ENCODE data around the gene ARHGAP12.

The ARHGAP12 gene

DNA sequence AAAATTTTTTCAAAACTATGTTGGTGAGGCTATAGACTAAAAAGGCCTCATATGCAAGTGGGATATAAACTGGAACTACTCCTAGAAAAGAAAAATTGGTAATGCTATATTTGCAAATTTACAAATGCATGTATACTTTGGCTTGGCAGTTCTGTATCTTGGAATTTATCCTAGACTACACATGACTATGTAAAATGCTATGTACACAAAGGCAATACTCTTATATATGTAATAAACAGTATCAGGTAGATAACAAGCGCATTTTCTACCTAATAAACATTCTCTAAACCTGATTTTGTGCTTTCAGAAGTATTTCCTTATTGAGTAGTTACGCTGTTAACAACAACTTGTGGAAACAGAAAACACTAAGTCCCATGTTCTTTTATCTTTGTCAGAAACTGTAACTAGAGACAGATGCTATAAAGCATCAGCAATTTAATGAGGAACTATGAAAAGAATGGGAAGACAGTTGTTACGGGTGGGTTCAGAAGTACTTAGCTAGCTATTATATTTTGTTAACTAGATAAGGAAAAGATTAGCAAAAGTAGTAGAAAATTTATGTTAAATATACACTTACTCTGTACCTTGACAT lies 107.8 kb downstream of the ARHGAP12 start:
- DNase-seq, result no peak
- Histone ChIP-seq H3K27me3 (replicated peaks) (no peaks in the 10 kb centered on the region), H3K4me3 (ENCODE audit: low read depth, low read length) (no peak overlapping the region), H3K27ac (no peak overlapping the region), H3K36me3 (replicated peaks) (no peaks in the 10 kb centered on the region)
- TF ChIP-seq, protein P1, sequence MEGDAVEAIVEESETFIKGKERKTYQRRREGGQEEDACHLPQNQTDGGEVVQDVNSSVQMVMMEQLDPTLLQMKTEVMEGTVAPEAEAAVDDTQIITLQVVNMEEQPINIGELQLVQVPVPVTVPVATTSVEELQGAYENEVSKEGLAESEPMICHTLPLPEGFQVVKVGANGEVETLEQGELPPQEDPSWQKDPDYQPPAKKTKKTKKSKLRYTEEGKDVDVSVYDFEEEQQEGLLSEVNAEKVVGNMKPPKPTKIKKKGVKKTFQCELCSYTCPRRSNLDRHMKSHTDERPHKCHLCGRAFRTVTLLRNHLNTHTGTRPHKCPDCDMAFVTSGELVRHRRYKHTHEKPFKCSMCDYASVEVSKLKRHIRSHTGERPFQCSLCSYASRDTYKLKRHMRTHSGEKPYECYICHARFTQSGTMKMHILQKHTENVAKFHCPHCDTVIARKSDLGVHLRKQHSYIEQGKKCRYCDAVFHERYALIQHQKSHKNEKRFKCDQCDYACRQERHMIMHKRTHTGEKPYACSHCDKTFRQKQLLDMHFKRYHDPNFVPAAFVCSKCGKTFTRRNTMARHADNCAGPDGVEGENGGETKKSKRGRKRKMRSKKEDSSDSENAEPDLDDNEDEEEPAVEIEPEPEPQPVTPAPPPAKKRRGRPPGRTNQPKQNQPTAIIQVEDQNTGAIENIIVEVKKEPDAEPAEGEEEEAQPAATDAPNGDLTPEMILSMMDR (IDR thresholded peaks at IDR 0.05; ENCODE audit: low read depth, low read length, missing control alignments), result no peak
- in situ Hi-C loops (cut with HindIII; ENCODE audit: low pct_ligation_motif_present, low sequenced_read_pairs), result no loop called here

DNA sequence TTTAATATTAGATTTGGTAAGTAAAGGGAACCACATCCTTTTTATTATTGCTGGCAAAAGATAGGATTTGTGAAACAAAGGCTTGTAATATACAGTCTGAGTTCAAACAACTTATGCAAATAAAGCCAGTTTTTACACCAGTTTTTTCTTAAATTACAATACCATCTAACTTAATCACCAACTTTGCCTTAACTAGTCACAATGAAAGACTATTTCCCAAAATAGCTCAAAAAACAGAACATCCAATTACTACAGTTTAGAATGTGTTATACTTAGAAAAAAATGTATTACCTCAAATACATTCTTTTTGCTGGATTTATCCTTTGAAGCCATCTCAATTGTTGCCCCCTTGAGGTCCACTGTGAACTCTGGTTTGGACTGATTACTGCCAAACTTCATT lies 108.5 kb downstream of the ARHGAP12 start:
- H3K36me3 ChIP-seq (replicated peaks), result no peaks in the 10 kb centered on the region
- no peak for DNase-seq
- TF ChIP-seq, protein P1 (IDR thresholded peaks at IDR 0.05; ENCODE audit: low read depth, low read length, missing control alignments), result no peak
- H3K4me3 ChIP-seq (ENCODE audit: low read depth, low read length), result no peak overlapping the region
- no peaks in the 10 kb centered on the region for H3K27me3 ChIP-seq (replicated peaks)
- no peak overlapping the region for H3K27ac ChIP-seq
- in situ Hi-C loops (cut with HindIII; ENCODE audit: low pct_ligation_motif_present, low sequenced_read_pairs), result no loop called here

DNA sequence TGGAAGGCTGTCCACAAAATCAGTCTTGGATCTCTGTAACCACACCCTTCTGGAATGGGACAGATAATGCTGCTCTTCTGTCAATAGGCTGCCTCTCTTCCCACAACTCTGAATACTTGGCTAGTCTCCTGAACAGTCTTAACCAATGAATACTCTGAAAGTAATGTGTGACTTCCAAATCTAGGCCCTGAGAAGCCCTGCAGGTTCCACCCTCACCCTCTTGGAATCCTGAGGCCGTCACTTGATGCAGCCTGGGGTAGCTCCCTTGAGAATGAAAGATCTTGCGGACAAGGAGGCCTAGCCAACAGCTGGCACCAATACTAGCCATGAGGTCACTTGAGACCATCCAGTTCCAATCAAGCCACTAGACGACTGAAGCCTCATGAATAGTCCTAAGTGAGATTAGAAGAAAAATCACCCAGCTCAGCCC lies 109.2 kb downstream of the ARHGAP12 start:
- peak; percentile 5 for DNase-seq
- TF ChIP-seq, protein P1 (IDR thresholded peaks at IDR 0.05; ENCODE audit: low read depth, low read length, missing control alignments), result no peak
- H3K36me3 ChIP-seq (replicated peaks), result no peaks in the 10 kb centered on the region
- H3K4me3 ChIP-seq (ENCODE audit: low read depth, low read length), result no peak overlapping the region
- no peak overlapping the region for H3K27ac ChIP-seq
- no peaks in the 10 kb centered on the region for H3K27me3 ChIP-seq (replicated peaks)
- in situ Hi-C loops (cut with HindIII; ENCODE audit: low pct_ligation_motif_present, low sequenced_read_pairs), result no loop called here

DNA sequence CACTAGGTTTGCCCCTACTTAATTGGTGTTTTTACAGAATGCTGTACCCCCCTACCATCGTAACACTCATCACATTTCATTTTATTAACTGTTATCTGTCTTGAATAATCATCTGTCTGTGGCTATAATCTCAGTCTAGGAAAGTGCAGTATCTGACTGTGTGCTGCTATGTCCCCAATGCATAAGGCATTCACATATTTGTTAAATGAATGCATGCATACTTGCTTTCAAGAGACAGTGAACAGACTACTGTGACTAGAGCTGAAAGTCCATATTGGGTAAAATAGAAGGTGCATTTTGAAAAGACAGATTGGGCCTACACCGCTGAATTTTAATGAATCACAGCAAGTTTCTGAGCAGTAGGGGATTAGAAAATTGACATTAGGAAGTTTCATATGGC lies 112.3 kb downstream of the ARHGAP12 start:
- H3K27ac ChIP-seq, result peak overlapping the region; percentile 14
- no peak overlapping the region for H3K4me3 ChIP-seq (ENCODE audit: low read depth, low read length)
- H3K27me3 ChIP-seq (replicated peaks), result no peaks in the 10 kb centered on the region
- DNase-seq, result peak; percentile 68
- TF ChIP-seq, protein P1 (IDR thresholded peaks at IDR 0.05; ENCODE audit: low read depth, low read length, missing control alignments), result no peak
- in situ Hi-C loops (cut with HindIII; ENCODE audit: low pct_ligation_motif_present, low sequenced_read_pairs), result no loop called here
- H3K36me3 ChIP-seq (replicated peaks), result no peaks in the 10 kb centered on the region

DNA sequence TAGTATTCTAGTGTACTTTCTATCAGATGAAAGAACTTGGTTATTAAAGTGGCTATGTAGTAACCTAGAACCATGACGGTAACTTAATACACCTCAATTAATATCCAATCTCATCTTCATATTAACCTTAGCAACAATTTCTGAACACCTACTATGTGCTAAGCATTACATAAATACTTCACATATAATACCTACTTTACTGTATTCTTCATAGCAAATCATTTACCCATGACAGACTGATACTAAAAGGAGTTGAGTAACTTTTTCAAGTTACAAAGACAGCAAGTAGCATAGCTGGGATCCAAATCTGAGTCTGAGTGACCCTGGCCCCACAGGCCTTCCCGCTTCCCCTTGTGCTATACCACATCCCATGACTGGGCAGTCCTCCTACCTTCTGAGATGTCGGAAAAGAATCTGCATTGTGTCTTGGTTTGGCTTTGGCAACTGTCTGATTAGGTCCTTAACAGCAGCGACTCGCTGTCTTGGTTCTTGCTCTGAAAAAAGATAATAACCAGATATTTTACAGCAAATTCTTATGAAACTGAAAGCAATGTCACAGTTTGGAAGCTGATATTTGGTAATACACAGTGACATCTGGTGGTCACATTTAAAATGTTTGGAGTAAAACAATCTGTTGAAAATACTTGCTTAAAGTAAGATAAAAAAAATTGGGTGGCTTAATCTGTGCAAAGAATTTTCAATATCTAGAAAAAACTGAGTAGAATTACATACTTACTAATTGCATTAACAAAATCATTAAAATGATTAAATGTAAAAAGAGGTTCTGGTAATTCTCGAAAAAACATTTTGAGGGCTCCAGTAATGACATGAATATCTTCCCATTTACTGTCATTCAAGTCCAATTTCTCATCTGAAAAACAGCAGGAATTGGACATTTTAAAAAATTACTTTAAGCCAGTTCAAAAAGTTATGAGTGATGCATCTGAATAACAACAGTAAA lies 120.1 kb downstream of the ARHGAP12 start:
- DNase-seq, result peak; percentile 27
- no peaks in the 10 kb centered on the region for H3K27me3 ChIP-seq (replicated peaks)
- H3K27ac ChIP-seq, result no peak overlapping the region
- in situ Hi-C loops (cut with HindIII; ENCODE audit: low pct_ligation_motif_present, low sequenced_read_pairs), result no loop called here
- no peak overlapping the region for H3K4me3 ChIP-seq (ENCODE audit: low read depth, low read length)
- TF ChIP-seq, protein P1 (IDR thresholded peaks at IDR 0.05; ENCODE audit: low read depth, low read length, missing control alignments), result peak; percentile 23
- H3K36me3 ChIP-seq (replicated peaks), result no peaks in the 10 kb centered on the region

Data from brain microvascular endothelial cell (primary cell).